Measurements from ENCODE around the gene RCOR2. TPM values are rescaled to one million over a fixed set of nuclear protein-coding genes. Genes with fewer than 3 reads are reported as not detected.

The RCOR2 gene
- total and polyA plus RNA-seq, 2 donors (not counting 1 experiment from before 2014, with no cell fraction given): 1.8 to 5.6 TPM

DNA sequence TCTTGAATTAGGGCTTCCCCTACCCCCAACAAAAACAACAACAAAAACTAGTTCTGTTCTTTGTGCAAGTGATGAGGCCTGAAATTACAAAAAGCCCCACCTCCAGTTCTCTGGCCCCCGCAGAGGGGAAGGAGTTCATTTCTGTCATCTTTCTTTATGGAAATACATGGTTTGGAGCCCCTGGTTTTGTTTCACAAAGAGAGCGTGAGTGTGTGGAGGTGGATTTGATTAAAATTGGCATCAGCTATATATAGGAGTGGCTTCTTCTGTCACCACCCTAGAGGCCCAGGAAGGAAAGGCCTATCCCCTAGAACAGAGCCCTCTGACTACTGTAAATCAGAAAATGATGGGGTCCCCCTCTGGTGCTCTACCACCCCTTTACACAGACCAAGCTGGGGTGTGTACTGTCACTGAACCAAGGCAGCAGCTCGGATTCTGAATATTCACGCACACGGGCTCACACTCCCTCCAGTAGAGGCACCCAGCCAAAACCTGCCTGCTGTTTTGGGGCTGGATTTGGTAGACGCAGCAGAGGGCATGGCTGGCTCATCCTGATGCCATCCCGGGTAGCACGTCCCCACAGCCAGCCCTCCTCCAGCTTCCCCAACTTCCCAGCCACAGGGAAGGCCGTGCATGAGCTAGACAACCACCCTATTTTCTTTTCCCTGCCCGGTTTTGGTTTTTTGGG lies 19.4 kb downstream of the RCOR2 start:
- Histone ChIP-seq H4K20me1 (ENCODE audit: control insufficient read depth, extremely low read depth, insufficient read depth, low read length) (no peaks in the 10 kb centered on the region), H3K9ac (ENCODE audit: insufficient read depth, low read length) (no peak overlapping the region), H2AFZ (ENCODE audit: low read length) (no peak overlapping the region), H3K79me2 (ENCODE audit: control insufficient read depth, insufficient read depth, low read length) (peaks cover 4% of the 10 kb centered on the region), H3K4me1 (ENCODE audit: control insufficient read depth, extremely low read depth, insufficient read depth, low read length) (no peaks in the 10 kb centered on the region), H3K4me3 (replicated peaks in 1 of 4; ENCODE audit: control extremely low read depth in 1 of 4, insufficient read depth in 1 of 4, low read depth in 3 of 4, low read length in 4 of 4) (no peak overlapping the region), H3K4me2 (ENCODE audit: extremely low read depth, insufficient read depth, low read length) (no peak overlapping the region), H3K27ac (ENCODE audit: insufficient read depth, low read length) (no peak overlapping the region), H3K9me3 (ENCODE audit: control insufficient read depth, insufficient read depth, low read depth, low read length) (no peaks in the 10 kb centered on the region), H3K27me3 (ENCODE audit: control insufficient read depth, insufficient read depth, low read length) (no peaks in the 10 kb centered on the region), H3K36me3 (ENCODE audit: control insufficient read depth, insufficient read depth, low read length) (peaks cover 19% of the 10 kb centered on the region)
- no peak for TF ChIP-seq EZH2 (IDR thresholded peaks at IDR 0.05; ENCODE audit: low read length, missing control alignments)
- TF ChIP-seq, protein P1, sequence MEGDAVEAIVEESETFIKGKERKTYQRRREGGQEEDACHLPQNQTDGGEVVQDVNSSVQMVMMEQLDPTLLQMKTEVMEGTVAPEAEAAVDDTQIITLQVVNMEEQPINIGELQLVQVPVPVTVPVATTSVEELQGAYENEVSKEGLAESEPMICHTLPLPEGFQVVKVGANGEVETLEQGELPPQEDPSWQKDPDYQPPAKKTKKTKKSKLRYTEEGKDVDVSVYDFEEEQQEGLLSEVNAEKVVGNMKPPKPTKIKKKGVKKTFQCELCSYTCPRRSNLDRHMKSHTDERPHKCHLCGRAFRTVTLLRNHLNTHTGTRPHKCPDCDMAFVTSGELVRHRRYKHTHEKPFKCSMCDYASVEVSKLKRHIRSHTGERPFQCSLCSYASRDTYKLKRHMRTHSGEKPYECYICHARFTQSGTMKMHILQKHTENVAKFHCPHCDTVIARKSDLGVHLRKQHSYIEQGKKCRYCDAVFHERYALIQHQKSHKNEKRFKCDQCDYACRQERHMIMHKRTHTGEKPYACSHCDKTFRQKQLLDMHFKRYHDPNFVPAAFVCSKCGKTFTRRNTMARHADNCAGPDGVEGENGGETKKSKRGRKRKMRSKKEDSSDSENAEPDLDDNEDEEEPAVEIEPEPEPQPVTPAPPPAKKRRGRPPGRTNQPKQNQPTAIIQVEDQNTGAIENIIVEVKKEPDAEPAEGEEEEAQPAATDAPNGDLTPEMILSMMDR (conservative IDR thresholded peaks at IDR 0.05 in 1 of 2, IDR thresholded peaks at IDR 0.05 in 1 of 2; ENCODE audit: low read depth in 1 of 2, low read length in 2 of 2): no peak
- DNase-seq (ENCODE audit: low read depth in 2 of 2): no peak

DNA sequence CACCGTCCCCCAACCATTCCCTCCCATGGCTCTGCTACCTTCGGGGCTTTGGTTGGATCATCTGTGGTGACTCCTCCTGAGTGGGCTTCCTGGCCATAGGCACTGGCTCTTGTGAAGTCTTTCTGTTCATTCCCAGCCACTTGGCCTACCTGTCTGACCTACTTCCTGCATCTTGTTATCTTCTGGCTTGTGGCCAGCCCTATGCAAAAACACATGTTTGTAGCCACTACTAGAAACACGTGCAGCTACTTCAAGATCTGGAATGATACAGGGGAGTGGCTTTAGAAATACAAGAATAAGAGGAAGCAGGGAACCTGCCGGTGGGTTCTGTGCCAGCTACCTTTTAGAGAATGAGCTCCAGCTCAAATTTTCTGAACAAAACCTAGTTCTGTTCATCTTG lies 20.9 kb downstream of the RCOR2 start:
- Histone ChIP-seq H3K4me1 (ENCODE audit: control insufficient read depth, extremely low read depth, insufficient read depth, low read length) (no peaks in the 10 kb centered on the region), H3K9ac (ENCODE audit: insufficient read depth, low read length) (no peak overlapping the region), H3K9me3 (ENCODE audit: control insufficient read depth, insufficient read depth, low read depth, low read length) (no peaks in the 10 kb centered on the region), H3K79me2 (ENCODE audit: control insufficient read depth, insufficient read depth, low read length) (peaks cover 13% of the 10 kb centered on the region), H3K36me3 (ENCODE audit: control insufficient read depth, insufficient read depth, low read length) (peaks cover 17% of the 10 kb centered on the region), H3K27me3 (ENCODE audit: control insufficient read depth, insufficient read depth, low read length) (no peaks in the 10 kb centered on the region), H3K4me3 (replicated peaks in 1 of 4; ENCODE audit: control extremely low read depth in 1 of 4, insufficient read depth in 1 of 4, low read depth in 3 of 4, low read length in 4 of 4) (no peak overlapping the region), H4K20me1 (ENCODE audit: control insufficient read depth, extremely low read depth, insufficient read depth, low read length) (no peaks in the 10 kb centered on the region), H3K27ac (ENCODE audit: insufficient read depth, low read length) (no peak overlapping the region), H3K4me2 (ENCODE audit: extremely low read depth, insufficient read depth, low read length) (no peak overlapping the region), H2AFZ (ENCODE audit: low read length) (no peak overlapping the region)
- TF ChIP-seq, protein P1 (conservative IDR thresholded peaks at IDR 0.05 in 1 of 2, IDR thresholded peaks at IDR 0.05 in 1 of 2; ENCODE audit: low read depth in 1 of 2, low read length in 2 of 2): no peak
- TF ChIP-seq EZH2 (IDR thresholded peaks at IDR 0.05; ENCODE audit: low read length, missing control alignments): no peak
- DNase-seq (ENCODE audit: low read depth in 2 of 2): no peak

GRCh38 chr11:63893355-63893754 lies 23.6 kb downstream of the RCOR2 start:
- Histone ChIP-seq H3K4me1 (ENCODE audit: control insufficient read depth, extremely low read depth, insufficient read depth, low read length) (no peaks in the 10 kb centered on the region), H3K9me3 (ENCODE audit: control insufficient read depth, insufficient read depth, low read depth, low read length) (no peaks in the 10 kb centered on the region), H3K36me3 (ENCODE audit: control insufficient read depth, insufficient read depth, low read length) (peaks cover 5% of the 10 kb centered on the region), H3K79me2 (ENCODE audit: control insufficient read depth, insufficient read depth, low read length) (peaks cover 28% of the 10 kb centered on the region), H3K27ac (ENCODE audit: insufficient read depth, low read length) (no peak overlapping the region), H3K9ac (ENCODE audit: insufficient read depth, low read length) (no peak overlapping the region), H4K20me1 (ENCODE audit: control insufficient read depth, extremely low read depth, insufficient read depth, low read length) (no peaks in the 10 kb centered on the region), H3K4me3 (replicated peaks in 1 of 4; ENCODE audit: control extremely low read depth in 1 of 4, insufficient read depth in 1 of 4, low read depth in 3 of 4, low read length in 4 of 4) (no peak overlapping the region), H2AFZ (ENCODE audit: low read length) (no peak overlapping the region), H3K27me3 (ENCODE audit: control insufficient read depth, insufficient read depth, low read length) (no peaks in the 10 kb centered on the region), H3K4me2 (ENCODE audit: extremely low read depth, insufficient read depth, low read length) (no peak overlapping the region)
- no peak for DNase-seq (ENCODE audit: low read depth in 2 of 2)
- TF ChIP-seq, protein P1 (conservative IDR thresholded peaks at IDR 0.05 in 1 of 2, IDR thresholded peaks at IDR 0.05 in 1 of 2; ENCODE audit: low read depth in 1 of 2, low read length in 2 of 2): no peak
- TF ChIP-seq EZH2 (IDR thresholded peaks at IDR 0.05; ENCODE audit: low read length, missing control alignments): no peak
